H9 (cell line): ENCODE measurements around the gene GTF3A. TPM values are rescaled to one million over a fixed set of nuclear protein-coding genes. Genes with fewer than 3 reads are reported as not detected.

Source experiments
- DNase-seq: peaks from one replicate; pipeline ENCODE4 v3.0.0-alpha.2; 2017
- H2AFZ ChIP-seq: one replicate; pipeline ENCODE4 v1.6.1; 2013; ENCODE audit warnings: mild to moderate bottlenecking, low read length, control low read depth, moderate library complexity
- H2AK5ac ChIP-seq: 2 replicates; pipeline ENCODE4 v1.6.1; 2013; ENCODE audit warnings: low read length, control low read depth, mixed read lengths; ENCODE audit not compliant: insufficient read length
- H2BK120ac ChIP-seq: one replicate; pipeline ENCODE4 v1.6.1; 2013; ENCODE audit warnings: low read depth, mild to moderate bottlenecking, low read length, control low read depth, inconsistent platforms; ENCODE audit not compliant: poor library complexity, severe bottlenecking
- H2BK12ac ChIP-seq: 2 replicates; pipeline ENCODE4 v1.6.1; 2013; ENCODE audit warnings: low read length, control low read depth, mixed read lengths, low read depth; ENCODE audit not compliant: insufficient read length
- H2BK15ac ChIP-seq: 2 replicates; pipeline ENCODE4 v1.6.1; 2013; ENCODE audit warnings: low read depth, low read length, control low read depth
- H2BK20ac ChIP-seq: one replicate; pipeline ENCODE4 v1.6.1; 2013; ENCODE audit warnings: low read depth, mild to moderate bottlenecking, low read length, control low read depth, inconsistent platforms; ENCODE audit not compliant: poor library complexity, severe bottlenecking
- H2BK5ac ChIP-seq: 2 replicates; pipeline ENCODE4 v1.6.1; 2013; ENCODE audit warnings: low read length, control low read depth, mixed read lengths; ENCODE audit not compliant: insufficient read length
- H3K14ac ChIP-seq: 2 replicates; pipeline ENCODE4 v1.6.1; 2013; ENCODE audit warnings: low read length, control low read depth; ENCODE audit not compliant: insufficient read depth
- H3K18ac ChIP-seq: 2 replicates; pipeline ENCODE4 v1.6.1; 2013; ENCODE audit warnings: low read depth, mild to moderate bottlenecking, mixed read lengths, low read length, control low read depth; ENCODE audit not compliant: insufficient read length
- H3K23ac ChIP-seq: 2 replicates; pipeline ENCODE4 v1.6.1; 2013; ENCODE audit warnings: low read length, control low read depth, mixed read lengths, low read depth; ENCODE audit not compliant: insufficient read length
- H3K23me2 ChIP-seq: 2 replicates; pipeline ENCODE4 v1.6.1; 2013; ENCODE audit warnings: low read depth, mild to moderate bottlenecking, mixed read lengths, low read length, control low read depth; ENCODE audit not compliant: insufficient read length, poor library complexity, severe bottlenecking
- H3K27ac ChIP-seq: 2 replicates; pipeline ENCODE4 v1.5.1; 2013; ENCODE audit warnings: low read length, control low read depth, mixed read lengths, low read depth; ENCODE audit not compliant: insufficient read length
- H3K27me3 ChIP-seq: 2 replicates; pipeline ENCODE4 v1.6.1; 2013; ENCODE audit warnings: low read length, control low read depth, inconsistent platforms; ENCODE audit not compliant: insufficient read depth
- H3K4ac ChIP-seq: 2 replicates; pipeline ENCODE4 v1.6.1; 2013; ENCODE audit warnings: low read depth, mild to moderate bottlenecking, control low read depth, inconsistent platforms, low read length, moderate library complexity
- H3K4me1 ChIP-seq: 2 replicates; pipeline ENCODE4 v1.6.1; 2013; ENCODE audit warnings: low read length, control low read depth, inconsistent platforms; ENCODE audit not compliant: insufficient read depth
- H3K4me2 ChIP-seq: 2 replicates; pipeline ENCODE4 v1.6.1; 2013; ENCODE audit warnings: low read length, control low read depth, mixed read lengths; ENCODE audit not compliant: insufficient read length, insufficient read depth
- H3K56ac ChIP-seq: 2 replicates; pipeline ENCODE4 v1.6.1; 2013; ENCODE audit warnings: low read depth, mild to moderate bottlenecking, mixed read lengths, low read length, control low read depth; ENCODE audit not compliant: insufficient read length
- H3K79me1 ChIP-seq: 2 replicates; pipeline ENCODE4 v1.6.1; 2013; ENCODE audit warnings: low read depth, mild to moderate bottlenecking, moderate library complexity, low read length, control low read depth, inconsistent platforms; ENCODE audit not compliant: insufficient read depth, poor library complexity, severe bottlenecking
- H3K79me2 ChIP-seq: 2 replicates; pipeline ENCODE4 v1.6.1; 2013; ENCODE audit warnings: low read length, control low read depth, inconsistent platforms; ENCODE audit not compliant: insufficient read depth
- H3K9ac ChIP-seq: 2 replicates; pipeline ENCODE4 v1.6.1; 2013; ENCODE audit warnings: low read length, control low read depth, mixed read lengths; ENCODE audit not compliant: insufficient read length; ENCODE audit errors: extremely low read depth
- H3K9me3 ChIP-seq: one replicate; pipeline ENCODE4 v1.6.1; 2013; ENCODE audit warnings: low read depth, low read length, inconsistent platforms; ENCODE audit not compliant: control insufficient read depth
- H3T11ph ChIP-seq: one replicate; pipeline ENCODE4 v1.6.1; 2013; ENCODE audit warnings: mild to moderate bottlenecking, low read length, control low read depth, inconsistent platforms
- H4K20me1 ChIP-seq: one replicate; pipeline ENCODE4 v1.6.1; 2013; ENCODE audit not compliant: control insufficient read depth, insufficient read length, insufficient read depth
- H4K5ac ChIP-seq: 2 replicates; pipeline ENCODE4 v1.6.1; 2013; ENCODE audit warnings: low read depth, mild to moderate bottlenecking, mixed read lengths, low read length, control low read depth; ENCODE audit not compliant: insufficient read length
- H4K8ac ChIP-seq: replicated peaks from 2 replicates; pipeline ENCODE4 v1.6.1; 2013; ENCODE audit warnings: low read length, control low read depth, mixed read lengths, low read depth; ENCODE audit not compliant: insufficient read length
- H4K91ac ChIP-seq: 2 replicates; pipeline ENCODE4 v1.6.1; 2013; ENCODE audit warnings: low read depth, mild to moderate bottlenecking, moderate library complexity, mixed read lengths, low read length, control low read depth; ENCODE audit not compliant: insufficient read length
- H3K27ac Mint-ChIP-seq, 3 experiments: 2 replicates in 2 of 3; 3 replicates in 1 of 3; pipeline ENCODE4 v1.8.0; 2020 to 2021; ENCODE audit warnings: mixed read lengths in 3 of 3, mild to moderate bottlenecking in 1 of 3, moderate library complexity in 1 of 3
- H3K27me3 Mint-ChIP-seq: 2 replicates; pipeline ENCODE4 v1.8.0; 2021; ENCODE audit warnings: low read depth, mild to moderate bottlenecking, moderate library complexity, mixed read lengths
- H3K36me3 Mint-ChIP-seq, 3 experiments: 2 replicates in 2 of 3; 3 replicates in 1 of 3; pipeline ENCODE4 v1.8.0; 2020 to 2021; ENCODE audit warnings: low read depth in 3 of 3, mixed read lengths in 3 of 3; ENCODE audit not compliant: insufficient read depth in 1 of 3
- H3K4me1 Mint-ChIP-seq, 2 experiments: 2 replicates each; pipeline ENCODE4 v1.8.0; 2020; ENCODE audit warnings: mixed read lengths in 2 of 2
- H3K4me3 Mint-ChIP-seq, 2 experiments: 2 replicates in 1 of 2; 3 replicates in 1 of 2; pipeline ENCODE4 v1.8.0; 2020 to 2021; ENCODE audit warnings: mild to moderate bottlenecking in 2 of 2, mixed read lengths in 2 of 2, moderate library complexity in 1 of 2
- H3K9me3 Mint-ChIP-seq, 2 experiments: 2 replicates in 1 of 2; 3 replicates in 1 of 2; pipeline ENCODE4 v1.8.0; 2020; ENCODE audit warnings: mild to moderate bottlenecking in 2 of 2, mixed read lengths in 2 of 2, moderate library complexity in 1 of 2
- CTCF ChIP-seq: fragments of 200-600 bp; sonication (generic); conservative IDR thresholded peaks from 3 replicates; pipeline ENCODE4 v1.8.0; 2021; ENCODE audit warnings: antibody characterized with exemption, mild to moderate bottlenecking
- WGBS: extraction: QIAGEN DNeasy Blood & Tissue Kit; methylation state at CpG from one replicate; pipeline ENCODE4 v1.1.7; 2013; ENCODE audit warnings: missing lambda C conversion rate, low lambda C conversion rate, mixed read lengths; ENCODE audit not compliant: insufficient read length; ENCODE audit errors: extremely low coverage; 5-methylcytosine and 5-hydroxymethylcytosine counted together
- total RNA-seq: library from RNA; stranded (reverse); gene quantifications from 2 replicates; pipeline ENCODE4 v1.2.1, GENCODE V29; 2021

Gene GTF3A
- total RNA-seq, 1 experiment from 2014 or later, result 70.0 TPM

- Histone ChIP-seq H3K9me3 (no peaks in the 10 kb centered on the region), H4K91ac (no peak overlapping the region), H4K8ac (no peak overlapping the region), H3K27ac (no peak overlapping the region), H3K23me2 (no peaks in the 10 kb centered on the region), H4K20me1 (no peaks in the 10 kb centered on the region), H3K4me2 (no peak overlapping the region), H2AK5ac (no peak overlapping the region), H2BK20ac (no peak overlapping the region), H3T11ph (no peak overlapping the region), H3K56ac (no peak overlapping the region), H4K5ac (no peak overlapping the region), H2BK15ac (no peak overlapping the region), H3K23ac (no peak overlapping the region), H2BK120ac (no peak overlapping the region), H3K79me1 (no peaks in the 10 kb centered on the region), H3K18ac (no peak overlapping the region), H2BK12ac (no peak overlapping the region), H2AFZ (no peak overlapping the region), H2BK5ac (no peak overlapping the region), H3K79me2 (no peaks in the 10 kb centered on the region), H3K4me1 (no peaks in the 10 kb centered on the region), H3K14ac (no peak overlapping the region), H3K9ac (no peak overlapping the region), H3K4ac (no peak overlapping the region), H3K27me3 (no peaks in the 10 kb centered on the region)
- H3K27ac Mint-ChIP-seq, result no peak overlapping the region
- no CpG with 5 or more reads among the region's 1 CpG for WGBS
- no peaks in the 10 kb centered on the region; a peak in 1 of 4 replicates for H3K4me1 Mint-ChIP-seq
- no peak for DNase-seq
- TF ChIP-seq CTCF, result no peak
- peaks cover 0 to 2% of the 10 kb centered on the region in 2 experiments; a peak in 1 of 5 replicates for H3K9me3 Mint-ChIP-seq
- H3K36me3 Mint-ChIP-seq, result no peaks in the 10 kb centered on the region
- peaks cover 37% of the 10 kb centered on the region for H3K27me3 Mint-ChIP-seq
- H3K4me3 Mint-ChIP-seq, result no peak overlapping the region; a peak in 1 of 5 replicates
Measured at GRCh38 chr13:27415116-27415515, 9.3 kb upstream of the GTF3A start.
